Activated gamma-delta T cell treated with anti-CD3 and anti-CD28 coated beads, Interleukin-2, amount 50 U/mL, for 16 hours (primary cell): ENCODE results near the gene ANKRD44.
"Not testable (repeated sequence)": the region's sequence is repeated elsewhere in the genome, so short reads cannot be mapped to it uniquely, and the experiment has no call there.

ENCODE experiments used
- DNase-seq: peaks from one replicate; pipeline ENCODE4 v3.0.0-alpha.2; 2020; ENCODE audit warnings: low read depth

The ANKRD44 gene

DNA sequence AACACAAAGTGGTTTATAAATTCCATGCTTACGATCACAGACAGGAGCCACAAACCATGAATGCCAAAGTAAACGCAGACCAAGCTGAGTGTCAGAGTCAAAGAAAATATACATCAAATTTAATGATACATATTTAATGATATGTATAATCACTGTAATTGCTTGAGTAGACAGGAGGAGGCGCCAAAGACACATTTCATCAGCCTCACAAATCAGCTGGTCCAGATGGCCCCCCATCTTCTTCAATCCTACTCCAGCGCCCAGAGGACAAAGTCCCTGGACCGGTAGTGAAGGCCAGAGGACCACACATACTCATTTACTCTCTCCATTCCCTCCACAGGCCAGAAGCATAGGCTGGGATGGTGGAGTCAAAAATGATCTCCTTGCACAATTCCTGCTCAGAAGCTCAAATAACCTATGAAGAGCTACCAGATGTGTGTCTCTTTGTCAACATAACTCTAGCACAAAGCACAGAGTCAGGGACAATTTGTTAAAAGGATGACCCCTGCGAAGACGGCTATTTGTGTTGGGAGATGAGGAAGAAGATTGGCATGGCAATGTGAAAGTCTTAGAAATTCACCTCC lies 234.7 kb downstream of the ANKRD44 start:
- no peak for DNase-seq

DNA sequence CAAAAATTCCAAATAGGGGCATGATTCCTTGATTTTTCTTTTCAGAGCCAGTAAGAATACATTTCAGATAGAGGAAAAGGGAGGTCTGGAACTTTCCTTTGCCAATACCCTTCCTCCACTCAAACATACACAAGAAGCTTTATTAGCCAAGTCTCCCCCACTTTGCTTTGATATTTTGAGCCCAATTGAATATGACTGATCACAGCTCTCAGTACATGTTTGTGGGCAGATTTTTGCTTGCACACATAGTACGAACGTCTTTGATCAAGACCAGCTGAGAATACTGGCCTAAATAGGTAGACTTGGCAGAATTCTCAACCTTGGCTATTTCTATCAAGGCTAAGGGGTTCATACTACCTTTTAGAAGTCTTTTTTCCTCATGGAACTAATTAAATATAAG lies 235.3 kb downstream of the ANKRD44 start:
- no peak for DNase-seq

DNA sequence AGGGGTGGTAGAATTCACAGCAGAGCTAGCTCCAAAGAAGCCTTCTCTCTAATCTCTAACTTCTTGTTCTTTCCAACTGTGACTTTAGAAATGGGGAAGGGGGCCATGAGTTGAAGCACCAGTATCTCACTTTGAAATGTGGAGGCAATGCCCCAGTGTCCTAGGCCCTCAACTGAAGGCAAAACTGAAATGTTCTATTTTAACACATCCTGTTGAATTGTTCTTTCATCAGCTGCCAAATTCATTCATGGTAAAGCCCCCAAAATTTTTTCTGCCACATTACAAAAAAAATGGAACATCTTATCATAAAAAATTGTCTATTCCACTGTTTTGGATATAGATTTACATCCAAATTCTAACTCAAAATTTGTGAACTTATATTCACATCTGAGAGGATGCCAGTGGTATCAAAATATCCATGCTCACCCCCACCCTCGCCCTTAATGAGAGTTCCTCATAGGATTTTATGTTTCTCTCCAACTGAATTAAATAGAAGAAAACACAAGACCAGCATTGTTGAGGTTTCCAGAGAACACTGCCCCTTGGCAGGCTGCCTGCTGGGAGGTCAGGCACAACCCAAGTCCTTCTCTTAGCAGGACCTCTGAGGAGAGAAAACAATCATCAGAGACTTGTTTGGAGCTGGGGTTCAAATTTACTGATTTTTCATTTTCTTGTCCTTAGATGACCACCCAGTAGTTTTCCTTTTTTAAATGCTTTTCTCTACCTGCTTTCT lies 236.7 kb downstream of the ANKRD44 start:
- no peak for DNase-seq

DNA sequence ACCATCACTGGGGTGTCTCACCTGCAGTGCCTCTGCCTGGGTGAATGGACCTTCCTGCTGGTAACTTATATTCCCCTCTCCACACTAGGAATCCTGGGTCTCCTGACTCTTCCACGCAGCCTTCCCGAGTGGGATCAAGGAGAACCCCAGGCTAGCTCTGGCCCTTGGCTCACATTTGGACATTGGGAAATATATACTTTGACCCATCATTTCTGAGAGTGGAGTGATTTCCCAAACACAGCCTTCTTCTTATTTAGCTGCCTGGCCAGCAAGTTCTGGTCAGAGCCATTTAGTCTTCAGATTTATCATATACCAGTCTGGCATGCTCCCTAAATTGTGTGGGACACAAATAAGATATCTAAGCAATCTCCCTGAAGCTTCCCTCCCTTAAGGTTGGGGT lies 237.3 kb downstream of the ANKRD44 start:
- DNase-seq = no peak

DNA sequence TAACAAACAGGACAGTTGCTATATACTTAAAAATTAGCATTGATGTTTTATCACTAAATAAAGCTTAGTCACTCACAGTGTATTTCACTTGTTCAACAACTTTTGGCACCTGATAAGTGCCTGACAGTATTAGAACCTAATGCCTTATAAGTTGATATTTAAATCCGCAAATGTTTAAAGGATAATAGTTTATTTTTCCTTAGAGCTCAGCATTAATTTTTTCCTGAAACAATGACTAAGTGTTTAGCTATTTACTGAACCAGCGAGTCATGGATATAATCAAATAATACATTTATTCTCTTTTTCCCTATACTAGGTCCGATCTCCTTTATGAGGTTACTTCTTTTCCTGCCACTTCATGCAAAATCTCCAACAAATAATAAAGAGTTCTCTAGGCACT lies 238.0 kb downstream of the ANKRD44 start:
- DNase-seq = no peak

DNA sequence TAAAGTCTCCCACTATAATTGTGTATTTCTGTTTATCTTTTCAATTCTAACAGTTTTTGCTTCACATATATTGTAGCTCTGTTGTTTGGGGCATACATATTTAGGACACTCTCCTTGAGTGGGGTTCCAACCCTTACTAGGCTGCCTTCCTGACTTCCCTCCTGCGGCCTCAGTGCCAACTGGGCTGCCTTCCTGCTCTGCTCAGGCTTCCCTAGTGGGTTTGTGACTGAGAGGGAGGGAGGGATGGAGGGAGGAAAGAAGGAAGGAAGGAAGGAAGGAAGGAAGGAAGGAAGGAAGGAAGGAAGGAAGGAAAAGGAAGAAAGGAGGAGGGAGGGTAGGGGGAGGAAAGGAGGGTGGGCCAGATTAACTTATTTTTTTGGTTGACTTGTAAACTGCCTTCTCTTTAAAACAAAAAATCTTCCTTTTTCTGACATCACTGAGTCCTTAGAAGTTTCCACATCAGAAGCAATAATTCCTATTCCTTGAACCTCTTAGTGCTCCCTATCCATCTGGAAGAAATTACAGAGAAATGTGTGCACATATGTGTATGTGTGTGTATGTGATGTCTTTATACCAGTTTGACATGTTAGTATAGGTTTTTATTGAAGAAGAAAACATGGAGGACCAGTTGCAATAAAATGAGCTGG lies 238.7 kb downstream of the ANKRD44 start:
- no peak for DNase-seq

DNA sequence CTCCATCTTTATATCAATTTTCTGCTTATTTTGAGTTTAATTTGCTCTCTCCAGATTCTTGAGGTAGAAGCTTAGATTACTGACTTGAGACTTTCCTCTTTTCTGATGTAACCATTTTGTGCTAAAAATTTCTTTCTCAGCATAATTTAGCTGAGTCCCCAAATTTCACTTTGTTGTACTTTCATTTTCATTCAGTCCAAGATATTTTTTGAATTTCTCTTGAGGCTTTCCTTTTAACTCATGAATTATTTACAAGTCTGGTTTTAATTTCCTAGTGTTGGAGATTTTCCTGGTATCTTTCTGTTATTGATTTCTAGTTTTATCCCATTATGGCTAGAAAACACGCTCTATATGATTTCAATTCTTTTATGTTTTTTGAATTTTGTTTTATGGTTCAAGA lies 239.4 kb downstream of the ANKRD44 start:
- DNase-seq = no peak

DNA sequence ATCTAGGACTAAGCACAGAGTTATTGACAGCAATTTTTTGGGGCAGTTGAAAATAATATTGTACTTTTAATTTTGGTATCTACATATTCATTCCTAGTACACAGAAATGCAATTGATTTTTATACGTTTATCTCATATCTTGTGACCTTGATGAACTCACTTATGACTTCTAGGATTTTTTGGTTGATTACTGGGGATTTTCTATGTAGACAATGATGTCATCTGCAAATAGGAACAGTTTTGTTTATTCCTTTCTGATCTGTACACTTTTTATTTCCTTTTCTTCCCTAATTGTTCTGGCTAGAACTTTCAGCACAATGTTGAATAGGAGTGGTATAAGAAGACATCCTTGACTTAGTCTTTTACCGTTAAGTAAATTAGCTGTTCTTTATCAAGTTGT lies 240.6 kb downstream of the ANKRD44 start:
- no peak for DNase-seq

DNA sequence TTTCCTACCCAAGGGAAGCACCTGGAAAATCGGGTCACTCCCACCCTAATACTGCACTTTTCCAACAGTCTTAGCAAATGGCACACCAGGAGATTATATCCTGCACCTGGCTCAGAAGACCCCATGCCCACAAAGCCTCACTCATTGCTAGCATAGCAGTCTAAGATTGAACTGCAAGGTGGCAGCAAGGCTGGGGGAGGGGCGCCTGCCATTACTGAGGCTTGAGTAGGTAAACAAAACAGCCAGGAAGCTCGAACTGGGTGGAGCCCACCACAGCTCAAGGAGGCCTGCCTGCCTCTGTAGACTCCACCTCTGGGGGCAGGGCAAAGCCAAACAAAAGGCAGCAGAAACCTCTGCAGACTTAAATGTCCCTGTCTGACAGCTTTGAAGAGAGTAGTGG lies 248.0 kb downstream of the ANKRD44 start:
- not testable (repeated sequence) for DNase-seq

DNA sequence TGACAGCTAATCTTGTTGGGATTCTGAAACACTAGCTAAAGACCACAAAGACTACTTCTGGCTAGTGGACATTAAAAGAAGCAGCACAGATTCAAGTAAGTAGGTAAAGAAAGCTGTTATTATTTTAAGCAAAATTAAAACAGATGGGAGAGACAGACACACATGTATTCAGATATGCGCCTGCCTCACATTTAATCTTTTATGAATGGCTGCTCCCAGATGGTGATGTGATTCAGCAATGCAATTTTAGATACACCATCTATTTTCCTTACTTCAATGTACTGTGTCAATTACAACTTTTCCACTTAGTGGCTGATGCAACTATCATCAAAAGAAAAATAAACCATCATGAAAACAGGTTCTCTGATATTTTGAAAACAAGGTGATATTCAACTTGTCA lies 251.1 kb downstream of the ANKRD44 start:
- DNase-seq = no peak

DNA sequence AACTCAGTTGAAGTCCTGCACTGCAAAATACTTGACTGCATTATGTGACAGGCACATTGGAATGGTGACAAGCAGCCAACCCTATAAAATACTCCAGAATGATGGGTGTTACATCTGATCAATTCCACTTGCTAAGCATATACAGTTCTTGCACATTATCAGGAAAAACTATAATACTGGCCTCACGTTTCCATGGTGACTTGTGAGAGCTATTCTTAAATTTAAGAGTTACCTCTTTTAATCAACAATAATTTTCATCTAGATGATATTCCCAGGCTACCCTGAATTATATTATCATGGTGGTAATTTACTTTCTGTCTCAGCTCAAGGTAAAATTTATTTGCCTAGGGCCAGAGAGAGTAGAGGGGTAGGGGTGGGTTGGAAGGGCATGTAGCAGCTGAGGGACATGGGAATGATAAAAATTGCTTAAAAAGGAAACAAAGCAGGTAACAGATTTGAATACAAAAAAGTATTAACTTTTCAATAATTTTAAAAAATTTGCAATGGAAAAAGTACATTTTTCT lies 251.7 kb downstream of the ANKRD44 start:
- no peak for DNase-seq

DNA sequence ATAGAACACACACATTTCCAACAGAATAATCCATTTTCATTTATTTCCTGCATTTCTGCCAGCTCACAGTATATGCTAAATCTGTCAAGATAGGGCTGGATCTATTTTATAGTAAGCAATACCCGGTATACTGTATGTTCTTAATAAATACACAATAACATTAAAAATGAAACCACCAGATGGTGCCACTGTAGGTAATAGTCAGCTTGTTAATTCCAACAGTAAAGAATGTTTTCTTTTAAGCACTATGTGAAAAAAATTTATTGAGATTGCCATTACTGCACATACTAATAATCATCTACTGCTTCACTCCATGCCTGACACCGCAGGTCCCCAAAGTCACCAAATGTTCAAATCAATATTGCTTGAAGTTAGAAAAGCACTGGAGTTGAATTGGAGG lies 252.6 kb downstream of the ANKRD44 start:
- DNase-seq = no peak

DNA sequence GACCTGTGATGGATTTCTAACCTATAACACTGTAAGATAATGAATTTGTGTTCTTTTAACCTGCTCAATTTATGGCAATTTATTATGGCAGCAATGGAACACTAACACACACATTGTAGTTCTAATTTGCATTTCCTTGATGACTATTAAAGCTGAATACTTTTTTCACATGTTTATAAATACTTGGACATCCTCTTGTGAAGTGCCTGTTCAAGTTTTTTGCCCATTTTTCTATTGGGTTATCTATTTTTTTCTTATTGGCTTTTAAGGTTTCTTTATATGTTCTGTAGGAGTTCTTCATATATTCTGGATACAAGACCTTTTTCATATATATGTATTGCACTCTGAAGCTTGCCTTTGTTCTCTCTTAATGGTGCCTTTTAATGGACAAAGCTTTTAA lies 255.5 kb downstream of the ANKRD44 start:
- no peak for DNase-seq

DNA sequence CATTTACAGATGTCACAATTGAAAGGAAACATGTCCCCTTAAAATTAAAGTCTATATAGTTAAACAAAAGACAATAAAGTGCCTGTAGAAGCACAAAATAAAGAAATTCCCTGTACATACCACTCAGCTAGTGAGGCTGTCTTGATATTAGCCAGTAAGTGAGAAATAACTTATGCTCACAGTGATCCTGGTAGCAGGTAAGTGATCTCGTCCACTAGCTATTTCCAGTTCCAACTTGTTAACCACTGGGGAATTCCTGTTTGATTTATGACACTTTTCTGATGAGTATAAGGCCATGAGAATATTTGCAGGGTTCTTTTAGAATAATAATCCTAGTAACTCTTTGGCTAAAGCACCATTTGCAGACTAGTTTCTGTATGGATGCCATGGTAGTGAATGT lies 256.1 kb downstream of the ANKRD44 start:
- DNase-seq = no peak

DNA sequence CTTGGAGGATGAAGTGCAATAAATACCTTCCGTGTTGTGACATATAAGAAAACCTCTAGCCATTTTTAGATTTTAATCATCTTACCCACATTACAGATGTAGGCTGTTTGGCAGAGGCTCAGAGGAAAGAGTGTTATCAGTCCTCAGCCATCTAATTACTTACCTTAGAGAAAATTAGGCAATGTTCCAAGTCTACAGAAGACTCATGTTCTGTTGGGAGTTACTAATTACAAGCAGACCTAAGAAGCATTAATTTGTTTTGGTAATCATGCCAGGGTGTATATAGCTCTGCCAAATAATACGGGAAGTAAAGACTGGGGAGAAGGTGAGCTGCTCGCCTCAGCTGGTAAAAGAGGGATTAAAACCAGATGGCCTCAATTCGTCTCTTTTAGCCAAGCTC lies 258.2 kb downstream of the ANKRD44 start:
- no peak for DNase-seq

DNA sequence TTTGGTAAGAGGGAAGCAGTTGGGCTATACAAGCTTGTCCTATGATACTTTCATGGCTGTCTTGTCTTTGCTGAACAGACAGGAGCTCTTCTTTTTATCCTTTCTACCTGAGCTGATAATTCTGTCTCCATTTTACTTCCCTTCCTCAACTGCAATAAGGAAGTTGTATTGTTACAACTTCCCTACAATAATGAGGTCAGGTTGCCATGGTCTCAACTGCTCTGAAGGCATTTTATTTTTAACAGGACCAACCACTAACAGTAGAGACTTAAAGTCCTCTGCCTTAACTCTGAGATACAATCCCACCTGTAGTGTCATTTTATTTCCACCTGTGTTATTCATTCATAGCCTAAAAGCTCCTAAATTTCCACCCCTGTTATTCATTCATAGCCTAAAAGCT lies 265.5 kb downstream of the ANKRD44 start:
- DNase-seq = no peak

DNA sequence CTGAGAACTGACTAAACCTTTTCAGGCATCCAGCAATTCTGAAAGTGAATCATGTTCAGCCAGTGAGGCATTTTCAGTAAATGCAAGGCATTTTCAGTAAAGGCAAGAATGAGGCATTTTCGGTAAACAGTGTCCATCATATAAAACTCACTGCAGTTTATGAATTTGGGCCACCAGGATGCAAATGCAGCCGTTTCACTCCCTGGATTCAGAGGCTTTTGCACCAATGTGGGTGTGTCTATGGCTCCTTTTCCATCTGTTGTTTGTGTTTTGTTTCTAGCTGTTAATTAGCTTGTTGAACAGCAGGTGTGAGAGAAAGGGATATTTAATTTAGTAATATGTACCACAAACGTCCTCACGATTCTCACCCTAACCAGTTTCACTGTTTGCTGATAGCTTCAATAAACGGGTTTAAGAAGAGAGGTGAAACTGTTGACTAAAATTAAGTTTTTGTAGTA lies 267.8 kb downstream of the ANKRD44 start:
- no peak for DNase-seq

DNA sequence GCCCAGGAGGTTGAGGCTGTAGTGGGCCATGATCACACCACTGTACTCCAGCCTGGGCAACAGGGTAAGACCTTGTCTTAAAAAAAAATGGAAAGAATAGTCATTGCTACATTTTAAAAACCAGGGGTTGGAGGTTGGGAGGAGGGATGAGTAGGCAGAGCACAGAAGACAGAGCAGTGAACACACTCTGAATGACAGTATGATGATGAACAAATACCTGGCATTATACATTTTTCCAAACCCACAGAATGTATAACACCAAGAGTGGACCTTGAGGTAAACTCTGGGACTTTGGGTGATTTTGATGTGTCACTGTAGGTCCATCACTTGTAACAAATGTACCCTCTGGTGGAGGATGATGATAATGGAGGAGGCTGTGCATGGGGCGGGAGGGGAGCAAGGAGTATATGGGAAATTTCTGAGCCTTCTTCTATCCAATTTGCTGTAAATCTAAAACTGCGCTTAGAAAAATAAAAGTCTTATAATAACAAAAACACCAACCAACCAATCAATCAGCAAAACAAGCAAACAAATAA lies 272.6 kb downstream of the ANKRD44 start:
- DNase-seq = no peak

DNA sequence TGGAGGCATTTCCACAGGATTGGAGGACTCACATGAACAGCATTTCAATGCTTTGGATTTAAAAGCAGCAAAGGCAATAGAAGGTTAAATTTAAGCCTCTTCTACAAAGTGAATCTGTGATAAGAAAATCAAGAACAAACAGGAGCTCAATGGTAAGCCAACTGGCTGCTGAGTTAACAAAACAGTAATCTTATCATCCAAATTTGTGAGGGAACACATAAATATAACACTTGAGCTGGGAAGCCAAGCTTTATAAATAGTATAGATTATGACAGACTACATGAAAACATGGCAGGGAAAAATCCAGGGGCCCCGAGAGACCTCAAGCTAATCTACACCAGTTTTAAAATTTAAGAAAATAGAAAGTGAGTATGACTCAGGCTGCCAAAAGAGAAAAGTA lies 275.6 kb downstream of the ANKRD44 start:
- DNase-seq = no peak

DNA sequence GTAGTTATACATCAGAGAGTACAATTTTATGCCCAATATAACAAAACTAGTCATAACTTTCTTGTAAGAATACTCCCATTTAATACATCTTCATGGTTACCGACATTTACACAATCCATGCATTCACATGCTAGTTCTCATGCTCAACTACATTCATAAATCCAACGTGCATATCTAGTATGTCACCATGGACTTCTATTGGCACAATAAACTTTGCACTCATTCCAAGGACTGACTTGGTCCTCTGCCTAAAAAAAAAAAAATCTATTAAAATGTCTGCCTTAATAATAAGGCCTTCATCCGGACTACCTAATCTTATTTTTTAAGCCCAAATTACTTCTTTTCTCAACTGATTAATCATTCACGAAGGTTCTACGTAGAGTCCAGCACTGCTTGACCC lies 276.3 kb downstream of the ANKRD44 start:
- DNase-seq = no peak

DNA sequence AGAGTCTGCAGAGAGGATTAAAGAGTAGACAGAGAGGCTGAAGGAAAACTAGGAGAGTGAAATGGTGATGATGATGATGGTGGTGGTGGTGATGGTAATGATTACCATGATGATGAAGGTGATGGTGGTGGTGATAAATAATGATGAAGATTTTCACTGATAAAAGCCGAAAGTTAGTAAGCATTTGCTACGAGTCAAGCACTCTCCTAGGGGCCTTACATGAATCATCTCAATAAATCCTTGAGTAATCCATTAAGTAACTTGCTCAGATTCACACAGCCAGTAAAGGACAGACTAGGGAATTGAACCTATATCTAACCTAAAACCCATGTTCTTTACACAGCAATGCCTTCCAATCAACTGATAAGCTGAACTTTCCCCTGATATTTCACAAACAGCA lies 277.4 kb downstream of the ANKRD44 start:
- DNase-seq = no peak

DNA sequence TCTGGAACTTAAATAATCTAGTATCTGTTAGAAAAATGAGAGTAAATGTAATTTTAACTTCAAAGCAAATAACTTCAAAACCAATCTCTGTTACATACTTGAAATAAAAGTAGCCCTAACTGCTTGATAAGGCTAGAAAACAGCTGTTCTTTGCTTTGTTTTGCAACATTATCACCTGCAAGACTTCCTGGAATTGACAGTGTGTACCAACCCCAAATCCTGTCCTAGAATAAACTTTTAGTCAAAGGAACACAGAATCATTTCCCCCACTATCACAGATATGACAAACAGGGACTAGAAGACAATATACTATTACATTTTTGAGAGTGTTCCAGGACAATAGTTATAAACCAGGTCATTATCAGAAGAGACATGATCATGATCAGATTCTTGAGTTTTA lies 278.8 kb downstream of the ANKRD44 start:
- DNase-seq = no peak

DNA sequence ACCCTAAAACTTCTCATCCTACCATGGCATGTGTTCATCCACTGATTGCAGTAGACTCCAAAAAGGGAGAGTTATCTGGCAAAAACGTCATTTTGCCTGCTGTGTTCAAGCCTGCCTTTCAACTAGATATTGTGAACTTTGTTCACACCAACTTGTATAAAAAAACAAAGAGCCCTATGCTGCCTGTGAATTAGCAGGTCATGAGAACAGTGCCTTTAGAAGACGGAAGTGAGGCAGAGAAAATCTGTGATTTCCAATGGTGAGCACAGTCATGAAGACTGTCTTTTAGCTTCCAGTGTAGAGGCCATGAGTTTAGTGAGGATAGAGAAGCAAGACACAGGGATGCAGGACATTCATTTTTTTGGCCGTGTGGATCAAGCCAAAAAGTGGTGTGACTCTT lies 280.5 kb downstream of the ANKRD44 start:
- DNase-seq = no peak
